SU-DHL-6 (cell line): ENCODE data around the gene SLX4IP.

Experiments
- EZH2phosphoT487 ChIP-seq: fragments of 200-600 bp; sonication (generic), shearing (Covaris generic); conservative IDR thresholded peaks from 2 replicates; pipeline ENCODE4 v1.6.1; 2018; ENCODE audit warnings: mild to moderate bottlenecking, antibody characterized with exemption, low read length, moderate library complexity, mixed read lengths
- TF ChIP-seq, protein P1 (sequence below): fragments of 200-600 bp; sonication (generic); IDR thresholded peaks from one replicate; pipeline ENCODE4 v1.5.1; 2017; ENCODE audit warnings: antibody characterized with exemption, mild to moderate bottlenecking, low read length, moderate library complexity; ENCODE audit not compliant: insufficient read depth, poor library complexity, severe bottlenecking

DNA sequence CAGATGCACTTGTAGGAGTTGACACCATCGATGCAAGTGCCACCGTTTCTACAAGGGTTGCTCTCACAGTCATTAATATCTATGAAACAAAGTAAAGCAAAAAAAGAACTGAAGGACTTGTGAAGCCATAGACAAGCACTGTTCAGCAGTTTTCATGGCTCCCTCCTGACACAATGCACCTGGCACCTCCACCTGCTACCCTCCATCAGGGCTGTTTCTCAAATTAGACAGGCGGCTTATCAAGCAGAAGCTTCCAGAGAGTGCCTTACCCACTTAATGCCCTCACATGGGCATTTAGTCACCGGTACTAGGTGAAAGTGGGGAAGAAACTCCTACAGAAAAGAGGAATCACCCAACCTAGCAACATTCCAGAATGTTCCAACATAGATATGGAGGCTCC, 210.9 kb downstream of the SLX4IP start:
- TF ChIP-seq, protein P1, sequence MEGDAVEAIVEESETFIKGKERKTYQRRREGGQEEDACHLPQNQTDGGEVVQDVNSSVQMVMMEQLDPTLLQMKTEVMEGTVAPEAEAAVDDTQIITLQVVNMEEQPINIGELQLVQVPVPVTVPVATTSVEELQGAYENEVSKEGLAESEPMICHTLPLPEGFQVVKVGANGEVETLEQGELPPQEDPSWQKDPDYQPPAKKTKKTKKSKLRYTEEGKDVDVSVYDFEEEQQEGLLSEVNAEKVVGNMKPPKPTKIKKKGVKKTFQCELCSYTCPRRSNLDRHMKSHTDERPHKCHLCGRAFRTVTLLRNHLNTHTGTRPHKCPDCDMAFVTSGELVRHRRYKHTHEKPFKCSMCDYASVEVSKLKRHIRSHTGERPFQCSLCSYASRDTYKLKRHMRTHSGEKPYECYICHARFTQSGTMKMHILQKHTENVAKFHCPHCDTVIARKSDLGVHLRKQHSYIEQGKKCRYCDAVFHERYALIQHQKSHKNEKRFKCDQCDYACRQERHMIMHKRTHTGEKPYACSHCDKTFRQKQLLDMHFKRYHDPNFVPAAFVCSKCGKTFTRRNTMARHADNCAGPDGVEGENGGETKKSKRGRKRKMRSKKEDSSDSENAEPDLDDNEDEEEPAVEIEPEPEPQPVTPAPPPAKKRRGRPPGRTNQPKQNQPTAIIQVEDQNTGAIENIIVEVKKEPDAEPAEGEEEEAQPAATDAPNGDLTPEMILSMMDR, result no peak
- no peak for TF ChIP-seq EZH2phosphoT487
